NB4 (cell line): Measurements from ENCODE around the gene EXOC6B.
A peak's percentile ranks its signal among the peaks of the same experiment; 100 is the strongest.

Experiments
- DNase-seq: peaks from one replicate; pipeline ENCODE4 v3.0.0; 2010; ENCODE audit warnings: low read depth
- H3K4me3 ChIP-seq: one replicate; pipeline ENCODE4 v1.5.1; 2011; ENCODE audit warnings: mild to moderate bottlenecking, low read depth, low read length, moderate library complexity
- MYC ChIP-seq: IDR thresholded peaks from 2 replicates; pipeline ENCODE4 v1.6.1; 2011; ENCODE audit warnings: low read depth, low read length
- POLR2A ChIP-seq: IDR thresholded peaks from 2 replicates; pipeline ENCODE4 v1.6.1; 2011; ENCODE audit warnings: mild to moderate bottlenecking; ENCODE audit not compliant: insufficient read length; ENCODE audit errors: extremely low read depth
- TF ChIP-seq, protein P1 (sequence below): IDR thresholded peaks from 2 replicates; pipeline ENCODE4 v1.6.1; 2011; ENCODE audit warnings: low read depth, low read length
- TF ChIP-seq, protein P2 (sequence below): IDR thresholded peaks from one replicate; pipeline ENCODE4 v1.5.1; 2012; ENCODE audit warnings: low read depth, low read length

EXOC6B gene

DNA sequence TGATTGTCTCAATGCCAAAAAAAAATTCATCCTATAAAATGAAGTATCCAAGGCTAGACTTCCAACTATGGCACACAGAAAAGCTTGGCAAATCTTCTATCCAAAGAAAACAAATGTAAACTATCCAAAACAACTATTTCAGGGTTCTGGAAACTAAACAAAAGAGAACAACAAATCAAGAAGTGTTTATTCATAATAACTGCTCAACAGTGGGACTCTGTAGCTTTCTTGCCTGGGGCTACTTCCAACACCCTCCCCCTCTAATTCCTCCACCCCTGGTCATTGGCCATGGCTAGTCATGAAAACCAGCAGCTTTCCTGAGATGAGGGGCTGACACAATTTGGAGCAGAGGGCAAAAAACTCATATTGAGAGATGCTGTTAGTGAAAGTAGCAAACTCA is 107.0 kb downstream of the EXOC6B start:
- no peak for DNase-seq
- TF ChIP-seq POLR2A (no peak), MYC (no peak)
- TF ChIP-seq, protein P1, sequence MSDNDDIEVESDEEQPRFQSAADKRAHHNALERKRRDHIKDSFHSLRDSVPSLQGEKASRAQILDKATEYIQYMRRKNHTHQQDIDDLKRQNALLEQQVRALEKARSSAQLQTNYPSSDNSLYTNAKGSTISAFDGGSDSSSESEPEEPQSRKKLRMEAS = no peak
- TF ChIP-seq, protein P2, sequence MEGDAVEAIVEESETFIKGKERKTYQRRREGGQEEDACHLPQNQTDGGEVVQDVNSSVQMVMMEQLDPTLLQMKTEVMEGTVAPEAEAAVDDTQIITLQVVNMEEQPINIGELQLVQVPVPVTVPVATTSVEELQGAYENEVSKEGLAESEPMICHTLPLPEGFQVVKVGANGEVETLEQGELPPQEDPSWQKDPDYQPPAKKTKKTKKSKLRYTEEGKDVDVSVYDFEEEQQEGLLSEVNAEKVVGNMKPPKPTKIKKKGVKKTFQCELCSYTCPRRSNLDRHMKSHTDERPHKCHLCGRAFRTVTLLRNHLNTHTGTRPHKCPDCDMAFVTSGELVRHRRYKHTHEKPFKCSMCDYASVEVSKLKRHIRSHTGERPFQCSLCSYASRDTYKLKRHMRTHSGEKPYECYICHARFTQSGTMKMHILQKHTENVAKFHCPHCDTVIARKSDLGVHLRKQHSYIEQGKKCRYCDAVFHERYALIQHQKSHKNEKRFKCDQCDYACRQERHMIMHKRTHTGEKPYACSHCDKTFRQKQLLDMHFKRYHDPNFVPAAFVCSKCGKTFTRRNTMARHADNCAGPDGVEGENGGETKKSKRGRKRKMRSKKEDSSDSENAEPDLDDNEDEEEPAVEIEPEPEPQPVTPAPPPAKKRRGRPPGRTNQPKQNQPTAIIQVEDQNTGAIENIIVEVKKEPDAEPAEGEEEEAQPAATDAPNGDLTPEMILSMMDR = no peak
- H3K4me3 ChIP-seq = no peak overlapping the region

DNA sequence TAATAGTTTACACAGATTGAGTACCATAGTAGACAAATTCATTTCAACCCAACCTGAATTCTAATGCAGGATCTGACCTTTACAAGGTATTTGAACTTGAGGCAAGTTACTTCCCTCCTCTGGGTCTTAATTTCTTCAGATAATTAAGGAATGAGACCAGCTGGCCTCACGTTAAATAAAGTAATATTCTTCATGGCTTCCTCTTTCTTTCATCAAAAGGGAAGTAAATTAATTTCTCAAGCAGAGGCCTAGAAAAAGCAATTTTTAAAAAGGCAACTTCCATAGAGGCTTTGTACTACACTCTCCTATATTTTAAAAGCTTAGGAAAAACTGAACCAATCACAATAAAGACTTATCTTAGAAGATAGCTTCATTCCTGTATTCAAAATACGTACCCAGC is 109.2 kb downstream of the EXOC6B start:
- H3K4me3 ChIP-seq = no peak overlapping the region
- TF ChIP-seq, protein P2 = no peak
- no peak for TF ChIP-seq MYC
- TF ChIP-seq, protein P1 = no peak
- TF ChIP-seq POLR2A = no peak
- peak; percentile 2 for DNase-seq

DNA sequence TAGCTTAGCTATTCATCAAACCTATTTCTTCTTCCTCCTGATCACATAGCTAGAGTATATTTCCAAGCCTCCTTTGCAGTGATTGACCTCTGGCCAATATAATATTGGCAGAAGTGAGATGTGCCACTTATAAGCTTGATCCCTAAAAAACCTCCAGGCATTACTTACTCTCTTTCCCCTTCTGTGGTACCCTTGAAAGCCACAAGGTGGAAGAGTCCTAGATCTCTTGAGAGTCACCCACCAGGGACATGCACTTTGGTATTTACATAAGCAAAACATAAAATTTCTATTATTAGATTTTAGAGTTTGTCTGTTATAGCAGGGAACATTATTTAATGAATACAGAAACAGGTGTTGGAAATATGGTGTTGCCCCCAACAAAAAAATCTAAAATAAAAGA is 112.0 kb downstream of the EXOC6B start:
- TF ChIP-seq, protein P2 = peak; percentile 7
- TF ChIP-seq MYC = no peak
- no peak overlapping the region for H3K4me3 ChIP-seq
- DNase-seq = no peak

DNA sequence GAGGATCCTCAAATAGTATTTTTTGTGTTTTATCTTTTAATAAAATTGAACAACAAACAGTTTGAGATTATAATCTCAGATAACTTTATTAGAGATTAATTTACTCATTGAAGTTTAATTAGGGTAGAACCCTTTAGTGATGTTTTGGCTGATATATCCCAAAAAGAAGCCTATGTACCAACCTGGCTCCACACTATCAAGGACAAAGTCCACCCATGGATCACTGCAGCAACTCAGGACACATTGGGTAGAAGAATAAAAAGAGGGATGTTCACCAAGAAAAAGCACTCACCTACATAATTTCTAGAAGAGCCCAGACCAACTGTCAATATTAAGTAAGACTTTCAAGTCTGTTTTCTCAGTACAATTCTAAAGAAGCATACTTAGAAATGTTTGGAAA is 112.9 kb downstream of the EXOC6B start:
- DNase-seq = no peak
- H3K4me3 ChIP-seq = no peak overlapping the region
- TF ChIP-seq, protein P2 = no peak
- TF ChIP-seq MYC = no peak
- TF ChIP-seq, protein P1 = no peak
- no peak for TF ChIP-seq POLR2A

DNA sequence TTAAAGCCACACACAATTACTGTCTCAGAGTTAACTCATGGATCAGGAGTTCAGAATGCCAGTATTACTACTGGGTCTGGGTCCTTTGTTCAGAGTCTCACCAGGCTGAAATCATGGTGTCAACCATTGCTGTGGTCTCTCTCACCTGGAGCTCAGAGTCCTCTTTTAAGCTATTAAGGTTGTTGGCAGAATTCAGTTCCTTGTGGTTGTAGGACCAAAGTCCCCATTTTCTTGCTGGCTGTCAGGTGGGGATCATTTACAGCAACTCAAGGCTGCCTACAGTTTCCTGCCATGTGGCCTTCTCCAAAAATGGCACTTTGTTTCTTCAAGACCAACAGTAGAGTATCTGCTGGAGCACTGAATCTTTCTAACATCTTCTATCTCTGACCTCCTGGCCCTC is 113.5 kb downstream of the EXOC6B start:
- no peak overlapping the region for H3K4me3 ChIP-seq
- TF ChIP-seq, protein P2 = no peak
- no peak for TF ChIP-seq MYC
- TF ChIP-seq POLR2A = no peak
- TF ChIP-seq, protein P1 = no peak
- no peak for DNase-seq
